Mesenchymal stem cell (in vitro differentiated cells and primary cell): ENCODE data around the gene ENPP6.

Source experiments
- DNase-seq: peaks from one replicate; pipeline ENCODE4 v3.0.0-alpha.2; 2013
- H2AFZ ChIP-seq: one replicate; pipeline ENCODE4 v1.6.1; 2013; ENCODE audit warnings: low read depth, mild to moderate bottlenecking, control low read depth, inconsistent platforms, low read length, moderate library complexity
- H2AK5ac ChIP-seq: 2 replicates; pipeline ENCODE4 v1.6.1; 2013; ENCODE audit warnings: low read length, moderate library complexity, mild to moderate bottlenecking, inconsistent platforms; ENCODE audit not compliant: severe bottlenecking
- H2BK120ac ChIP-seq: one replicate; pipeline ENCODE4 v1.6.1; 2013; ENCODE audit warnings: low read depth, mild to moderate bottlenecking, inconsistent platforms, low read length, moderate library complexity
- H2BK12ac ChIP-seq, 2 experiments: one replicate each; pipeline ENCODE4 v1.6.1; 2013; ENCODE audit warnings: inconsistent platforms in 2 of 2, low read length in 2 of 2, mild to moderate bottlenecking in 2 of 2, moderate library complexity in 2 of 2, control low read depth in 1 of 2
- H2BK15ac ChIP-seq: one replicate; pipeline ENCODE4 v1.6.1; 2013; ENCODE audit warnings: mild to moderate bottlenecking, low read depth, inconsistent platforms; ENCODE audit not compliant: poor library complexity, severe bottlenecking
- H2BK5ac ChIP-seq: 2 replicates; pipeline ENCODE4 v1.6.1; 2013; ENCODE audit warnings: low read depth, mild to moderate bottlenecking, low read length, control low read depth, inconsistent platforms; ENCODE audit not compliant: poor library complexity, severe bottlenecking
- H3K14ac ChIP-seq, 2 experiments: one replicate each; pipeline ENCODE4 v1.6.1; 2013; ENCODE audit warnings: inconsistent platforms in 2 of 2, low read length in 2 of 2, control low read depth in 1 of 2, mild to moderate bottlenecking in 1 of 2, moderate library complexity in 1 of 2
- H3K18ac ChIP-seq, 2 experiments: one replicate each; pipeline ENCODE4 v1.6.1; 2013; ENCODE audit warnings: inconsistent platforms in 2 of 2, low read length in 2 of 2, control low read depth in 1 of 2, low read depth in 1 of 2, mild to moderate bottlenecking in 1 of 2
- H3K23ac ChIP-seq, 2 experiments: one replicate each; pipeline ENCODE4 v1.6.1; 2013; ENCODE audit warnings: inconsistent platforms in 2 of 2, low read length in 2 of 2, mild to moderate bottlenecking in 2 of 2, moderate library complexity in 2 of 2, control low read depth in 1 of 2
- H3K27ac ChIP-seq: 2 replicates; pipeline ENCODE4 v1.5.1; 2013; ENCODE audit warnings: mild to moderate bottlenecking, moderate library complexity, low read length, control low read depth, inconsistent platforms; ENCODE audit not compliant: poor library complexity, severe bottlenecking
- H3K27me3 ChIP-seq, 2 experiments: 2 replicates each; pipeline versions ENCODE4 v1.6.1 to v1.7.0; 2013; ENCODE audit warnings: low read length in 2 of 2, mild to moderate bottlenecking in 2 of 2, moderate library complexity in 2 of 2, control low read depth in 1 of 2, inconsistent platforms in 1 of 2; ENCODE audit not compliant: control insufficient read depth in 1 of 2, insufficient read depth in 1 of 2
- H3K36me3 ChIP-seq, 2 experiments: 2 replicates each; pipeline versions ENCODE4 v1.6.1 to v1.7.0; 2013; ENCODE audit warnings: low read length in 2 of 2, control low read depth in 1 of 2, inconsistent platforms in 1 of 2, low read depth in 1 of 2, mild to moderate bottlenecking in 1 of 2; ENCODE audit not compliant: insufficient read depth in 2 of 2, control insufficient read depth in 1 of 2
- H3K4ac ChIP-seq, 2 experiments: one replicate each; pipeline ENCODE4 v1.6.1; 2013; ENCODE audit warnings: inconsistent platforms in 2 of 2, low read length in 2 of 2, mild to moderate bottlenecking in 2 of 2, moderate library complexity in 2 of 2, control low read depth in 1 of 2, low read depth in 1 of 2
- H3K4me1 ChIP-seq: 2 replicates; pipeline ENCODE4 v1.6.1; 2013; ENCODE audit warnings: low read depth, low read length, control low read depth; ENCODE audit not compliant: control insufficient read depth, insufficient read depth
- H3K4me2 ChIP-seq: 2 replicates; pipeline ENCODE4 v1.6.1; 2013; ENCODE audit warnings: low read length, mild to moderate bottlenecking, inconsistent platforms; ENCODE audit not compliant: poor library complexity, severe bottlenecking
- H3K4me3 ChIP-seq, 2 experiments: 2 replicates each; pipeline versions ENCODE4 v1.5.1 to v1.7.0; 2013; ENCODE audit warnings: low read length in 2 of 2, mild to moderate bottlenecking in 2 of 2, control low read depth in 1 of 2, low read depth in 1 of 2; ENCODE audit not compliant: insufficient read depth in 1 of 2
- H3K79me1 ChIP-seq: replicated peaks from 2 replicates; pipeline ENCODE4 v1.6.1; 2013; ENCODE audit warnings: mild to moderate bottlenecking, control low read depth, low read length, inconsistent platforms; ENCODE audit not compliant: poor library complexity, severe bottlenecking
- H3K9ac ChIP-seq: 2 replicates; pipeline ENCODE4 v1.7.0; 2013; ENCODE audit warnings: mild to moderate bottlenecking, low read length, moderate library complexity
- H3K9me3 ChIP-seq: 2 replicates; pipeline ENCODE4 v1.7.0; 2013; ENCODE audit warnings: mild to moderate bottlenecking, low read length; ENCODE audit not compliant: control insufficient read depth
- H4K8ac ChIP-seq: one replicate; pipeline ENCODE4 v1.6.1; 2013; ENCODE audit warnings: inconsistent platforms, mild to moderate bottlenecking, low read length, moderate library complexity
- H4K91ac ChIP-seq: one replicate; pipeline ENCODE4 v1.6.1; 2013; ENCODE audit warnings: mild to moderate bottlenecking, low read length, inconsistent platforms
- WGBS: methylation state at CpG from one replicate; pipeline ENCODE4 v1.1.7; 2013; ENCODE audit warnings: mixed read lengths; 5-methylcytosine and 5-hydroxymethylcytosine counted together

ENPP6 gene

GRCh38 chr4:184263461-184263860 lies 45.8 kb upstream of the ENPP6 start:
- Histone ChIP-seq H2BK15ac (no peak overlapping the region), H3K4me2 (no peak overlapping the region), H3K23ac (no peak overlapping the region), H3K27me3 (peaks cover 3 to 6% of the 10 kb centered on the region in 2 experiments), H2AK5ac (peak overlapping the region; percentile 74), H3K27ac (no peak overlapping the region), H4K91ac (no peak overlapping the region), H3K4ac (no peak overlapping the region), H2BK5ac (no peak overlapping the region), H2BK120ac (no peak overlapping the region), H3K9me3 (no peaks in the 10 kb centered on the region), H3K4me1 (peaks cover 4% of the 10 kb centered on the region), H3K36me3 (no peaks in the 10 kb centered on the region), H2BK12ac (no peak overlapping the region), H3K9ac (peak overlapping the region; percentile 72), H3K18ac (no peak overlapping the region), H3K79me1 (no peaks in the 10 kb centered on the region), H4K8ac (no peak overlapping the region), H3K4me3 (no peak overlapping the region), H3K14ac (no peak overlapping the region), H2AFZ (no peak overlapping the region)
- whole genome bisulfite sequencing, result 88% methylated on average over 5 of the region's 5 CpGs
- no peak for DNase-seq

- Histone ChIP-seq H2AFZ (no peak overlapping the region), H3K9ac (peak overlapping the region; percentile 72), H3K4ac (no peak overlapping the region), H2BK15ac (no peak overlapping the region), H3K4me1 (peaks cover 3% of the 10 kb centered on the region), H3K27ac (no peak overlapping the region), H3K4me2 (no peak overlapping the region), H2BK12ac (no peak overlapping the region), H3K36me3 (no peaks in the 10 kb centered on the region), H2BK5ac (no peak overlapping the region), H2BK120ac (no peak overlapping the region), H3K4me3 (no peak overlapping the region), H4K91ac (no peak overlapping the region), H3K18ac (no peak overlapping the region), H3K23ac (no peak overlapping the region), H3K9me3 (no peaks in the 10 kb centered on the region), H3K14ac (no peak overlapping the region), H3K79me1 (no peaks in the 10 kb centered on the region), H2AK5ac (no peak overlapping the region), H3K27me3 (peaks cover 3 to 6% of the 10 kb centered on the region in 2 experiments), H4K8ac (no peak overlapping the region)
- peak; percentile 21 for DNase-seq
Measured at GRCh38 chr4:184262901-184263300, 45.2 kb upstream of the ENPP6 start.

- H3K4me1 ChIP-seq, result no peaks in the 10 kb centered on the region
- H2BK5ac ChIP-seq, result no peak overlapping the region
- no peak overlapping the region for H2AK5ac ChIP-seq
- no peaks in the 10 kb centered on the region for H3K79me1 ChIP-seq
- no peak overlapping the region for H3K4ac ChIP-seq
- no peak overlapping the region for H3K18ac ChIP-seq
- H2BK15ac ChIP-seq, result no peak overlapping the region
- DNase-seq, result no peak
- no peaks in the 10 kb centered on the region for H3K9me3 ChIP-seq
- peaks cover 6 to 11% of the 10 kb centered on the region in 2 experiments for H3K27me3 ChIP-seq
- no peak overlapping the region for H3K23ac ChIP-seq
- no peak overlapping the region for H3K27ac ChIP-seq
- no peak overlapping the region for H4K8ac ChIP-seq
- no peak overlapping the region for H3K4me2 ChIP-seq
- no peak overlapping the region for H2AFZ ChIP-seq
- H3K14ac ChIP-seq, result no peak overlapping the region
- WGBS, result 99% methylated on average over 3 of the region's 5 CpGs
- no peaks in the 10 kb centered on the region for H3K36me3 ChIP-seq
- H3K4me3 ChIP-seq, result no peak overlapping the region
- no peak overlapping the region for H2BK120ac ChIP-seq
- H3K9ac ChIP-seq, result no peak overlapping the region
- no peak overlapping the region for H2BK12ac ChIP-seq
- H4K91ac ChIP-seq, result no peak overlapping the region
Measured at GRCh38 chr4:184261246-184261645, 43.6 kb upstream of the ENPP6 start.

GRCh38 chr4:184259866-184260265 lies 42.2 kb upstream of the ENPP6 start:
- Histone ChIP-seq H3K14ac (no peak overlapping the region), H2BK12ac (no peak overlapping the region), H4K8ac (no peak overlapping the region), H3K4ac (no peak overlapping the region), H3K23ac (no peak overlapping the region), H3K27ac (no peak overlapping the region), H3K27me3 (peaks cover 6 to 11% of the 10 kb centered on the region in 2 experiments), H2BK15ac (no peak overlapping the region), H3K79me1 (no peaks in the 10 kb centered on the region), H3K18ac (no peak overlapping the region), H3K4me1 (no peaks in the 10 kb centered on the region), H2BK5ac (no peak overlapping the region), H4K91ac (no peak overlapping the region), H3K9ac (no peak overlapping the region), H3K4me2 (no peak overlapping the region), H3K9me3 (no peaks in the 10 kb centered on the region), H2BK120ac (no peak overlapping the region), H2AK5ac (no peak overlapping the region), H3K4me3 (no peak overlapping the region), H3K36me3 (no peaks in the 10 kb centered on the region), H2AFZ (no peak overlapping the region)
- WGBS, result 60% methylated on average over 6 of the region's 6 CpGs
- no peak for DNase-seq
